SU-DHL-6 (cell line): Measurements from ENCODE around the gene ESF1.

ENCODE experiments used
- H2AFZ ChIP-seq: fragments of 200-600 bp; sonication (generic); 2 replicates; pipeline ENCODE4 v1.6.1; 2014; ENCODE audit warnings: low read depth, mild to moderate bottlenecking, moderate library complexity, mixed read lengths, antibody characterized with exemption, low read length; ENCODE audit not compliant: severe bottlenecking
- H3F3A ChIP-seq: fragments of 200-600 bp; shearing (Covaris generic); 2 replicates; pipeline ENCODE4 v1.6.0; 2016; ENCODE audit warnings: antibody characterized with exemption, mild to moderate bottlenecking; ENCODE audit not compliant: insufficient read depth
- H3K27ac ChIP-seq: fragments of 200-600 bp; sonication (generic); 2 replicates; pipeline ENCODE4 v1.5.1; 2016; ENCODE audit warnings: low read depth, mild to moderate bottlenecking, low read length, moderate library complexity, mixed read lengths
- H3K27me3 ChIP-seq: fragments of 200-600 bp; sonication (generic), shearing (Covaris generic); 2 replicates; pipeline ENCODE4 v1.6.0; 2014; ENCODE audit warnings: mild to moderate bottlenecking, low read length
- H3K36me3 ChIP-seq: fragments of 200-600 bp; sonication (generic); 2 replicates; pipeline ENCODE4 v1.6.1; 2014; ENCODE audit warnings: mild to moderate bottlenecking, low read length, mixed read lengths
- H3K4me2 ChIP-seq: fragments of 300-600, 200-600 bp; shearing (Covaris generic), sonication (generic); 2 replicates; pipeline ENCODE4 v1.6.0; 2014; ENCODE audit warnings: low read length, low read depth, mild to moderate bottlenecking; ENCODE audit not compliant: poor library complexity, severe bottlenecking
- H3K4me3 ChIP-seq: fragments of 200-600 bp; sonication (generic); 2 replicates; pipeline ENCODE4 v1.5.1; 2014; ENCODE audit warnings: antibody characterized with exemption, low read length, mild to moderate bottlenecking, mixed read lengths; ENCODE audit not compliant: insufficient read depth, poor library complexity, severe bottlenecking
- H3K79me2 ChIP-seq: fragments of 200-600 bp; sonication (generic); 2 replicates; pipeline ENCODE4 v1.6.1; 2014; ENCODE audit warnings: mild to moderate bottlenecking, low read length, moderate library complexity; ENCODE audit not compliant: insufficient read depth
- H3K9ac ChIP-seq: fragments of 200-600 bp; sonication (generic); 2 replicates; pipeline ENCODE4 v1.7.0; 2014; ENCODE audit warnings: mild to moderate bottlenecking, low read length
- H3K9me2 ChIP-seq: fragments of 200-600 bp; sonication (generic); replicated peaks from 2 replicates; pipeline ENCODE4 v1.6.1; 2014; ENCODE audit warnings: low read length; ENCODE audit not compliant: insufficient read depth
- H3K9me3 ChIP-seq: fragments of 200-600 bp; sonication (generic); 2 replicates; pipeline ENCODE4 v1.6.1; 2014; ENCODE audit warnings: low read length, mixed read lengths; ENCODE audit not compliant: insufficient read depth
- H4K20me1 ChIP-seq: fragments of 200-600 bp; sonication (generic); 2 replicates; pipeline ENCODE4 v1.6.1; 2014; ENCODE audit warnings: low read depth, mild to moderate bottlenecking, antibody characterized with exemption, low read length, moderate library complexity, mixed read lengths
- EZH2phosphoT487 ChIP-seq: fragments of 200-600 bp; sonication (generic), shearing (Covaris generic); conservative IDR thresholded peaks from 2 replicates; pipeline ENCODE4 v1.6.1; 2018; ENCODE audit warnings: mild to moderate bottlenecking, antibody characterized with exemption, low read length, moderate library complexity, mixed read lengths
- TF ChIP-seq, protein P1 (sequence below): fragments of 200-600 bp; sonication (generic); IDR thresholded peaks from one replicate; pipeline ENCODE4 v1.5.1; 2017; ENCODE audit warnings: antibody characterized with exemption, mild to moderate bottlenecking, low read length, moderate library complexity; ENCODE audit not compliant: insufficient read depth, poor library complexity, severe bottlenecking

Gene ESF1

DNA sequence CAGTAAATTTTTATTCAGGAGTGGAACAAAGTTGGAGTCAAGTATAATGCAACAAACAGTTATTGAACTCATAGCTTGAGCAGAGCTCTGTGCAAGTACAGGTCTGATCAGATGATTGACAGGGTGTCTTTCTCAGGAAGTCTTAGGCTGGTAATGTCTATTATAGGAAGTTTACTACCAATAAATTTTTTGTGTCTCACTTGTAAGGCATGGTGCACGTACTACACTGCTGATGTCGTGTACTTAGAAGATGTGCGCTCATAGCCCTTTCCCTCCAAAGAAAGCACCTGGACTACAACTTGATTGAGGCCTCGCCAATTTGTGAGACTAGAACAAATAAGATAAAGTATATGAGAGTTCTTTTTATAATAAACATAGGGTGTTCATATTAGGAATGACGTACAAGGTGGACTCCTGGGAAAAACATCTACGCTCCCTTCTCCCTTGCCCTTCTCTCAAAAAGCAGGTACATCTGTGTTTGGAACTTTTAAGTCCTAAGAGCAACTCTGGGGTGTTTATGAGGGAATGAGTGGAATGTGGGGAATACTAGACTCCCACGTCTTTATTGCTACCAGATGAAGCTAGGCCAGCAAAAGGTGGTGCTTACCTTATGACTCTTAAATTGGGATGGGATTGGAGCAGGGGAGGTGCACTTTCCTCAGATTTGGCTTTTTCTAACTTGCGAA lies 1.6 kb upstream of the ESF1 start:
- Histone ChIP-seq H3K27me3 (no peaks in the 10 kb centered on the region), H3K79me2 (peaks cover 42% of the 10 kb centered on the region), H3K4me2 (peak overlapping the region; percentile 87), H4K20me1 (0 out of 2 replicates have a peak, but pooled peaks cover 16% of the 10 kb centered on the region), H3K9me2 (no peaks in the 10 kb centered on the region), H3K9ac (peak overlapping the region; percentile 87), H3F3A (0 out of 2 replicates have a peak, but pooled peaks cover 6% of the 10 kb centered on the region), H3K27ac (no peak overlapping the region), H3K36me3 (peaks cover 15% of the 10 kb centered on the region), H3K9me3 (no peaks in the 10 kb centered on the region), H2AFZ (no peak overlapping the region), H3K4me3 (peak overlapping the region; percentile 82)
- TF ChIP-seq, protein P1, sequence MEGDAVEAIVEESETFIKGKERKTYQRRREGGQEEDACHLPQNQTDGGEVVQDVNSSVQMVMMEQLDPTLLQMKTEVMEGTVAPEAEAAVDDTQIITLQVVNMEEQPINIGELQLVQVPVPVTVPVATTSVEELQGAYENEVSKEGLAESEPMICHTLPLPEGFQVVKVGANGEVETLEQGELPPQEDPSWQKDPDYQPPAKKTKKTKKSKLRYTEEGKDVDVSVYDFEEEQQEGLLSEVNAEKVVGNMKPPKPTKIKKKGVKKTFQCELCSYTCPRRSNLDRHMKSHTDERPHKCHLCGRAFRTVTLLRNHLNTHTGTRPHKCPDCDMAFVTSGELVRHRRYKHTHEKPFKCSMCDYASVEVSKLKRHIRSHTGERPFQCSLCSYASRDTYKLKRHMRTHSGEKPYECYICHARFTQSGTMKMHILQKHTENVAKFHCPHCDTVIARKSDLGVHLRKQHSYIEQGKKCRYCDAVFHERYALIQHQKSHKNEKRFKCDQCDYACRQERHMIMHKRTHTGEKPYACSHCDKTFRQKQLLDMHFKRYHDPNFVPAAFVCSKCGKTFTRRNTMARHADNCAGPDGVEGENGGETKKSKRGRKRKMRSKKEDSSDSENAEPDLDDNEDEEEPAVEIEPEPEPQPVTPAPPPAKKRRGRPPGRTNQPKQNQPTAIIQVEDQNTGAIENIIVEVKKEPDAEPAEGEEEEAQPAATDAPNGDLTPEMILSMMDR, result no peak
- TF ChIP-seq EZH2phosphoT487, result no peak

DNA sequence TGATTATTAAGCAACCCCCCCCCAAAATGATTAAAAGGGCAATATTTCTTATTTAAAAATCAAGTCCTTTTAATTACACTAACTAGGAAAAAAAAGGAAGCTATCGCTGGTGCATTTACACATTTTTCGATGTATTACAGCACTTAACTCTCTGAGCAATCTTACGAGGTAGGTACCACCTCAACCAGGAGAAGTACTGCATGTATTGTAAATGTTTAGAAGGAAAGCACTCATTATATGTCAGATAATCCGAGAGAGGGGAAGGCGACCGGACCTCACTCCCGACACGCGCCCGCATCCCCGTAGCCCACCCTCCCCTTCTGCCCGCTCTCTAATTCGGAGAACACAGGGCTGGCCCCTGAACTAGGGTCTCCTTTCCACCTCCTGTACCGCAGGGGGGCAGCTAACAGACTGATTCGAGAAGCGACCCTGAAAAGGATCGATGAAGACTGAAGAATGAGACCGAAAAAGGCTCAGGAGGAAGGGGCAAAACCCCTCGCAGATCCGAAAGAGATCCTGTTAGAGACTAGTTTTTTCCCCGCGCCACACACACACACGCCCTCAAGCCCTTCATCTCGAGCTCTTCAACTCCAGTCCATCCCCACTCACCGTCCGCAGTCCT lies 337 bp downstream of the ESF1 start:
- Histone ChIP-seq H3K9me3 (no peaks in the 10 kb centered on the region), H3F3A (0 out of 2 replicates have a peak, but pooled peaks cover 6% of the 10 kb centered on the region), H3K27me3 (no peaks in the 10 kb centered on the region), H2AFZ (peak overlapping the region; percentile 73), H3K9ac (peak overlapping the region; percentile 87), H3K4me3 (peak overlapping the region; percentile 82), H4K20me1 (peaks cover 26% of the 10 kb centered on the region), H3K79me2 (peaks cover 42% of the 10 kb centered on the region), H3K36me3 (peaks cover 29% of the 10 kb centered on the region), H3K9me2 (no peaks in the 10 kb centered on the region), H3K4me2 (peak overlapping the region; percentile 83), H3K27ac (no peak overlapping the region)
- no peak for TF ChIP-seq EZH2phosphoT487

DNA sequence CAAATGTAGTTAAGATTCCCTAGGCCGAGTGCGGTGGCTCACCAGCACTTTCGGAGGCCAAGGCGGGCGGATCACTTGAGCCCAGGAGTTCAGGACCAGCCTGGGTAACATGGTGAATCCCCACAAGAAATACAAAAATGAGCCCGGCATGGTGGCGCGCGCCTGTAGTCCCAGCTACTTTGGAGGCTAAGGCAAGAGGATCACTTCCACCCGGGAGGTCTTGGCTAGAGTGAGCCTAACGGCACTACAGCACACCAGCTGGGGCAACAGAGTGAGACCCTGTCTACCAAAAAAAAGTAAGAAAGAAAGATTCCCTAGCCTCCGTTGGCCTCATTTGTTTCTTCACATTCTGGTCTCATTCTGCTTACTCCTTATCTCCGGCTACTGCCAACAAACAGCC lies 1.2 kb downstream of the ESF1 start:
- Histone ChIP-seq H3K27me3 (no peaks in the 10 kb centered on the region), H3K9ac (peak overlapping the region; percentile 87), H3K4me3 (peak overlapping the region; percentile 82), H3K79me2 (peaks cover 42% of the 10 kb centered on the region), H3K27ac (no peak overlapping the region), H2AFZ (no peak overlapping the region), H3K4me2 (peak overlapping the region; percentile 83), H3F3A (peaks cover 12% of the 10 kb centered on the region), H3K9me2 (no peaks in the 10 kb centered on the region), H3K9me3 (no peaks in the 10 kb centered on the region), H3K36me3 (peaks cover 28% of the 10 kb centered on the region), H4K20me1 (peaks cover 32% of the 10 kb centered on the region)
- TF ChIP-seq, protein P1, result no peak
- TF ChIP-seq EZH2phosphoT487, result no peak

DNA sequence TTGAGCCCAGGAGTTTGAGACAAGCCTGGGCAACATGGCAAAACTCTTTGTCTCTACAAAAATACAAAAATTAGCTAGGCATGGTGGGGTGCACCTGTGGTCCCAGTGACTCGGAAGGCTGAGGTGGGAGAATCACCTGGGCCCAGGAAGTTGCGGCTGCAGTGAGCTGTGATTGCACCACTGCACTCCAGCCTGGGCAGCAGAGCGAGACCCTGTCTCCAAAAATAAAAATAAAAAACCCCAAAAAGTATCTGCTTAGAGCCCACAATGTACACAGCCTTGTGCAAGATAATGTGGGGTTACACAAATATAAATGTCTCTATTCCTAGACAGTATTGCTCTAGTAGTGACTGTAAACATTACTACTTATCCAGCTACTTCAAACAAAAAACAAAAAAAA lies 5.9 kb downstream of the ESF1 start:
- Histone ChIP-seq H3K79me2 (peaks cover 10% of the 10 kb centered on the region), H4K20me1 (peaks cover 45% of the 10 kb centered on the region), H3K9ac (no peak overlapping the region), H3K4me3 (no peak overlapping the region), H3K27me3 (no peaks in the 10 kb centered on the region), H3K9me3 (no peaks in the 10 kb centered on the region), H2AFZ (no peak overlapping the region), H3K36me3 (peaks cover 56% of the 10 kb centered on the region), H3K27ac (no peak overlapping the region), H3K4me2 (peak overlapping the region; percentile 4), H3K9me2 (no peaks in the 10 kb centered on the region), H3F3A (peaks cover 11% of the 10 kb centered on the region)
- no peak for TF ChIP-seq EZH2phosphoT487
- TF ChIP-seq, protein P1, result no peak
